ENCODE measurements around the gene CST3.

Gene CST3

GRCh38 chr20:23629542-23630391 is 8.0 kb downstream of the CST3 start:
- in situ Hi-C loops (cut with HindIII; ENCODE audit: low sequenced_read_pairs), result no loop called here

- in situ Hi-C loops (cut with HindIII; ENCODE audit: low sequenced_read_pairs), result no loop called here
Observed at GRCh38 chr20:23629017-23629541, 8.7 kb downstream of the CST3 start.

DNA sequence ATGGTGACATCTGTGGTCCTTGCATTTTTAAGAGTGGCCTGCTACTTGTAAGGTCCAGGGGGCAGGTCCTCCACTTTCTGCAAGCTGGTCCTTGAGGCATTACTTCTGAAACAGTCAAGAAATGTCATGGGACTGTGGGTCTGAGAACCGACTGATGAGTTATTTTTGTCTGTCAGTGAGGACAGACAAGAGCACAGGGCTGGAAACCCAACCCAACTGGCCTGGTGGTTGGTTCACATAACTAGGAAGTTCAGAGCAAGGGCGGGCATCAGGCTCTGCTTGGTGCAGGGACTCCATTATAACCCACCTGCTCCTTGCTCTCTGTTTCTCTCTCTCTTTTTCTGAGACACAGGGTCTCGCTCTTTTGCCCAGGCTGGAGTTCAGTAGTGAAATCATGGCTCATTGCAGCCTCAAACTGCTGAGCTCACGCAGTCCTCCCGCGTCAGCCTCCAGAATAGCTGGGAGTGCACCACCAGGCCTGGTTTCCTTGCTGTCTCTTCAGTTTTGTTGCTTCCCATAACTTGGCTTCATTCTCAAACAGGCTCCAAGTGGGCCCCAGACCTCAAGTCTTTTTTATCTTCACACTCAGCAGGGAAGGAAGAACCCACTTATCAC is 9.2 kb downstream of the CST3 start:
- in situ Hi-C loops (cut with HindIII; ENCODE audit: low sequenced_read_pairs), result no loop called here

DNA sequence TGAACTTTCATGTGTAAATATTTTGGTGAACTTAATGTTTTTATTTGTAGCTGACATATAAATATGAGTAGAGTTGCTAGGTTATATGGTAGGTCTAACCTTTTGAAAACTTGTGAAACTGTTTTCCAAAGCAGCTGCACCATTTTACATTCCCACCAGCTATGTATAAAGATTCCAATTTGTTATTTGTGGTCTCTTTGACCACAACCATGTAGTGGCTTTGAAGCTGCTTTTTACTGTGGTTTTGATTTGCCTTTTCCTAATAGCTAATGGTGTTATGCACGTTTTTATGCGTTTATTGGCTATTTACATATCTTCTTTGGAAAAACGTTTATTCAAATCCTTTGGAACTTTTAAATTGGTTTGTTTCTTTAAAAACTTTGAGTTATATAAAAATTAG is 10.3 kb downstream of the CST3 start:
- in situ Hi-C loops (cut with HindIII; ENCODE audit: low sequenced_read_pairs), result no loop called here

DNA sequence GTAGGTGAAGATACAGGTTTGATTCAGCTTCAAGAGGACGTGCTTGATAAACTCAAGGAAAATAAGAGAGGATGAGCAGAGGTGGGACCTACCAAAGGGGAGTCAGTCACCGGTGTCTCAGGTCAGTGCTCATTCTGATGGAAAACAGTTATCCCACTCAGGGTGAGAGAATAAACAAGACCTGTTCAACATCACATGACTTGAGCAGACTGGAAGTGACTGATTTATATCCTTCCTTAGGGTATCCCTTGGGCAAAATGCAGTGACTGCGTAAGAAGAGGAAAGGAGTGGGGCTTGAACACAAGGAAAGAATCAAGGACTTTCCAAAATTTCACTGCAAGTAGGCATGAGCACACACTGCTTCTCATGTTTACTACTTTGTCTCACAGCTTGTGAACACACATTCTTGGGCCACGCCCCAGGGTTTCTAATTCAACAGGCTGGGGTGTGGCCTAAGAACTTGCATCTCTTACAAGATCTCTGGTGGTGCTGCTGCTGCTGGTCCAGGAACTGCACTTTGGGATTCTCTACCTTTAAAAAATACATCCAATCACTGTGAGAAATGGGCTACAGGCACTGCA is 11.6 kb downstream of the CST3 start:
- in situ Hi-C loops (cut with HindIII; ENCODE audit: low sequenced_read_pairs), result no loop called here

DNA sequence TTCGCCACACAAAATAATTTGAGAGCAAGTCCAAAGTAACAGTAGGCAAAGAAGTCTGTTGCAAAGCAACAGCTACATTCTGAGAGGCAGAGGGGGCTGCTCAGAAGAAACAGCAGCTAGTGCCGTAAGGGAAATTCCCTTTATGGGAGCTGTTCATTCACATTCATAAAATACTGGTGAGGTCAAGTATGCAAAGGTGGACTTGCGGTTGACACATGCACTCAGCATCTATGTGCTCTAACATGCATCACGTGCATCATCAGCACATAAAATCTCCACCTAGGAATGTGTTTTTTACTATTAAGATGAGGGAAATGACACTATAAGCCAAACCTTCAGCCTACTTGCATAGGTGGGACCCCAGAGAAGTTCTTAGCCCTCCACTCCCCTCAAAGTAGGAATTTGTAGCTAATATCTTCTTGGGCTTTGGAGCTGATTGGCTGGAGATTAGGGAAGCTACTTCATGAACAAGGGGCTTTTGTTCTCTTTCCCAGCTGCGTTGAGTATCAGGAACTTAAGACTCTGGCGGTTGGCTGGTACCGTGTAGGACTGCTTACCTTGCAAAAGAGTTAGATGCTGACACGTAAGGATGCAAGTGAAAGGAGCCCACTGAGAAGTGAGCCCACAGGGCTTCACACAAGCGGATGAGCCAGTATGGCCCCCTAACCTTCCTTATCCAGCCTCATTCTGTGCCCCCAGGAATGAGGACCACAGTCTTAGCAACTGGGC is 12.4 kb downstream of the CST3 start:
- in situ Hi-C loops (cut with HindIII; ENCODE audit: low sequenced_read_pairs), result no loop called here

GRCh38 chr20:23624324-23624691 is 13.4 kb downstream of the CST3 start:
- in situ Hi-C loops (cut with HindIII; ENCODE audit: low sequenced_read_pairs), result loop anchor here (25.0 kb wide), 1 partner anchor 212 kb away; the partner anchor contains the start of gene NAPB

GRCh38 chr20:23623666-23624323 is 14.0 kb downstream of the CST3 start:
- in situ Hi-C loops (cut with HindIII; ENCODE audit: low sequenced_read_pairs), result loop anchor here (25.0 kb wide), 1 partner anchor 211 kb away; the partner anchor contains the start of gene NAPB

DNA sequence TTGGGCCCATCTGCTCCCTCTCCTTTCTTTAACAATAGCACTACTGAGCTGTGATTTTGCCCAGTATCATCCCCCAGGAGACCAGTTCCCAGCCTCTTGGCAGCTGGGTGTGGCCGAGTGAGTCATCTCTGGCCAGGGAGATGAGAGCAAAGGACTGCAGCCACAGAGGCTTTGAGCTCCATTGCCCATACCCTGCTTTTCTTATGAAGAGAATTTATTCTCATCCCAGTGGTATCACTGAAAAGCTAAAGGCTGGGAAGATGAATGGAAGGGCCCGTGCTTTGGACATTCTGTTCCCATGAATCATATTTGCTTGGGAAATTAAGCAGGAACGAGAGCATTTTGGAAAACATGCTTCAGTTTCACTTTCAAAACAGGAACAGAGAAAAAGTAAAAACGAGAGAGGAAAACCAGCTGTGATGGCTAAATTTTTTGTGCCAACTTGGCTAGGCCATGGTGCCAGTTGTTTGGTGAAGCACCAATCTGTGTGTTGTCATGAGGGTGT is 14.9 kb downstream of the CST3 start:
- in situ Hi-C loops (cut with HindIII; ENCODE audit: low sequenced_read_pairs), result loop anchor here (25.0 kb wide), 1 partner anchor 211 kb away; the partner anchor contains the start of gene NAPB

GRCh38 chr20:23622401-23622800 is 15.4 kb downstream of the CST3 start:
- in situ Hi-C loops (cut with HindIII; ENCODE audit: low sequenced_read_pairs), result loop anchor here (25.0 kb wide), 1 partner anchor 210 kb away; the partner anchor contains the start of gene NAPB

DNA sequence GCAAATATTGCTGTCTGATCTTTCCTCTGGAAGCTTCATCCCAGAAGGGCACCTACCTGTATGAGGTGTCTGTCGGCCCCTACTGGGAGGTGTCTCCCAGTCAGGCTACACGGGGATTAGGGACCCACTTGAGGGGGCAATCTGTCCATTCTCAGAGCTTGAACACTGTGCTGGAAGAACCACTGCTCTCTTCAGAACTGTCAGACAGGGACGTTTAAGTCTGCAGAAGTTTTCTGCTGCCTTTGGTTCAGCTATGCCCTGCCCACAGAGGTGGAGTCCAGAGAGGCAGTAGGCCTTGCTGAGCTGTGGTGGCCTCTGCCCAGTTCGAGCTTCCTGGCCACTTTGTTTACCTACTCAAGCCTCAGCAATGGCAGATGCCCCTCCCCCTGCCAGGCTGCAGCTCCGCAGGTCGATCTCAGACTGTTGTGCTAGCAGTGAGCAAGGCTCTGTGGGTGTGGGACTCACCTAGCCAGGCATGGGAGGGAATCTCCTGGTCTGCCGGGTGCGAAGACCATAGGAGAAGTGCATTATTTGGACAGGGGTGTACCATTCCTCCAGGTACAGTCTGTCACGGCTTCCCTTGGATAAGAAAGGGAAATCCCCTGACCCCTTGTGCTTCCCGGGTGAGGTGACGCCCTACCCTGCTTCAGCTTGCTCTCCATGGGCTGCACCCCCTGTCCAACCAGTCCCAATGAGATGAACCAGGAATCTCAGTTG is 16.9 kb downstream of the CST3 start:
- in situ Hi-C loops (cut with HindIII; ENCODE audit: low sequenced_read_pairs), result loop anchor here (25.0 kb wide), 1 partner anchor 209 kb away; the partner anchor contains the start of gene NAPB

GRCh38 chr20:23614163-23614562 is 23.6 kb downstream of the CST3 start:
- in situ Hi-C loops (cut with HindIII; ENCODE audit: low sequenced_read_pairs), result loop anchor here (25.0 kb wide), 1 partner anchor 202 kb away; the partner anchor contains the start of gene NAPB

DNA sequence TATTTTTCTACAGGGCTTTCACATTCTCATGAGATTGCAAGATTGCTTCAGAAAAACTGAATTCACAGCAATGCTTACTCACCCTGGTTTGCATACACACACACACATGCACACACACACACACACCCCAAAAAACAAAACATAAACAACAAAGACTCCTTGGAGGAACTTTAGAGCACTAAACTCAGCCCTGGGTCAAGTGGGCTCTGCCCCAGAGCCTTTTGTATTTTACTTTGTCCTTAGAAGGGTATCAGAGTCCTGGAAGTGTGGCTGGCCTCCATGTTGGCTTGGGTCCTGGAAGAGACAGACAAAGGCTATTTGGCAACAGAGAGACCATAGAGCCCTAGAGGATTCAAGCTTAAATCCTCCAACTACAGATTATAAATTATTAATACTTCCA is 24.1 kb downstream of the CST3 start:
- in situ Hi-C loops (cut with HindIII; ENCODE audit: low sequenced_read_pairs), result loop anchor here (25.0 kb wide), 1 partner anchor 201 kb away; the partner anchor contains the start of gene NAPB

DNA sequence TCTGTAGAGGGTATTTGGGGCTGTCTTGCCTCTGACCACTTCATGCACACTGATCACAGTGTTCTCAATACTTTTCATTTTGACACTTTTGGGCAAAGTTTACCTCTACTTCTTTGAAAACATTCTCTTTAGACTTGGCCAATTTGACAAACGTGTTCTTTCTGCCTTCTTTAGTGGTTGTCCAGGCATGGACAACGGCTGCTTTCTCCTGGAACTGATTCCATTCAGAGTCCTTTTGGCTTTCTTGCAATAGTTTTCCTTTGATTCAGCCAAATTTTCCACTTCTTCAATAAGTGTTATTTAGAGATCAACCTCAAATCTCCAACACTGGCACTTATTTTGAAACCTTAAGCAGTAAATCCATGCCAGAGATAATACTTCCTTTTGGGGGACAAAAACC is 25.4 kb downstream of the CST3 start:
- in situ Hi-C loops (cut with HindIII; ENCODE audit: low sequenced_read_pairs), result loop anchor here (25.0 kb wide), 1 partner anchor 200 kb away; the partner anchor contains the start of gene NAPB

DNA sequence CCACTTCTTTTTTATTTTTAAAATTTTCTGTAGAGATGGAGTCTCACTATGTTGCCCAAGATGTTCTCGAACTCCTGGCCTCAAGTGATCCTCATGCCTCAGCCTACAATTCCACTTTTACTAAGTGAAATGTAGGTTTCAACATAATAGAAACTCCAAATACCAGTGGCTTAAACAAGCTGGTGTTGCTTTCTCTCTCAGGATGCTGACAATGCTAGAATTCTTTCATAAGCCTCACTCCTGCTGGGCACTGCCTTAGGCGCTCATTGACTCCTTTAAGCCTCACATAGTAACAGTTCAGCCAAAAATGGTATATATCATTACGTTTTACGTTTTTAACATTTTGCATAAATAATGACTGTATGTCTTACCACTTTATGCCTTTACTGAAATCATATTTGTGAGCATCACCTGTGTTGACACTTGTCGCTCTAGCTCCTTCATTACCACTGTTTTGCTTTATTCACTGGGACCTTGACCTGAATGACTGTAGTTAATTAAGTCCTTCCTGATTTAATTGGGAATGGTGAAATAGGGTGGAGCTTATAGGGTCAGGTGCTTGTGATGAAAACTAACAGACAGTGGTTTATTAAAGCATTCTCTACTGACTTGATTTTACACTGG is 28.2 kb downstream of the CST3 start:
- in situ Hi-C loops (cut with HindIII; ENCODE audit: low sequenced_read_pairs), result loop anchor here (25.0 kb wide), 1 partner anchor 197 kb away; the partner anchor contains the start of gene NAPB

DNA sequence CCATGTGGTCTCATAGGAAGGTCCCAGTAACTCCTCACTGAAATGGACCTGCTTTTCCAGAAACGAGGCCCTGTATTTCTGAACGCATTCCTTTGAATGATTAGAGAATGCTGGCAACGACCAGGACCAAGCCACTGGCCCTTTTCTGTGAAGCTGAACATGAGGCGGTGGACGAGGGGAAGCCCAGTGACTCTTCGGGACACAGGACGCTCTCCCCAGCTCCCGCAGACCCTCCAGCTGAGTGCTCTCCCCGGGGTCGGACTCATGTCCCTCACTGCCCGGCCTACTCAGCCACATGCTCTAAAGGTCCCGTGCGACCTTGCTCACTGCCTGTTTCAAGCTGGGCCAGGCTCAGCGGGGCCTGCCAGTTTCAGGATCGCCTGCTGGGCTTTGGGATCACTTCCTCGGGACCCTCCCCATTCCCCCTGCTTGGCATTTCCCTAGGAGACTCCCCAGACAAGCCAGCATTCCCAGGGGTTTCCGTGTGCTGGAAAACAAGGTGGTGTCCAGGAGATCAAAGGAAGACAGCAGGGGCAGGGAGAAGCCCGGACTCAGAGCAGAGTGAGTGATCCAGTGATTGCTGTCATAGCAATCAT is 29.4 kb downstream of the CST3 start:
- in situ Hi-C loops (cut with HindIII; ENCODE audit: low sequenced_read_pairs), result loop anchor here (25.0 kb wide), 1 partner anchor 196 kb away; the partner anchor contains the start of gene NAPB

DNA sequence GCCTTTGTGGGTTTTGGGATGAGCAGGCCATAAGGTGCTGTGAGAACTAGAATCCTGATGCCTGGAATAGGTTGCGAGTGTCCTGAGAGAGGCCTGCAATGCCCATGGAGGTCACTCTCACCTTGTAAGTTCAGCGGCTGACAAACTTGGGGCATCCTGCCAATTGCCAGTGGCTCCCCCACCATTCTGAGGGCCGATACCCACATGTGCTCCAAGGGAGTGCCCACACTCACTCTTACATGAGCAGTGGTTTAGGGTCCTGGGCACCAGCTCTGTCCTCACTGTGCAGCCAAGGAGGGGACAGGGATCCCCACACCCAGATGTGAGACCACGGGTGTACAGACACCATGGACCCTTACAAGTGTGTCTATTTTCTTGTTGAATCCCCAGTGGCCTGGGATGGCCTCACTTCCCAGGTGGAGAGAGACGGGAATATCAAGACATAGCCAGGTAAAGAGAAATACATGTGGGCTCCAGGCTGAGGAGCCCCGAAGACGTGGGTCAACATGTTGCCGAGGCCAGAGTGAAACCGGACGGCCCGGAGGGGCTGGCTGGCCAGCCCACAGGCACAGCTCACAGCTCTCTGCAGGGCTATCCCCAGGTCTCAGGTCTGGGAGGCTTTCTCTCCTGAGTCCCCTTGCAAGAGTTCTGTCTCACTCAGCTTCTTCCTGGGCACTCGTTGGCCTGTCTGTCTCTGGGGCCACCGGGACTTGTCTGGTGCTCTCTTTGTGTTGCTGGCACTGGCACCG is 30.1 kb downstream of the CST3 start:
- in situ Hi-C loops (cut with HindIII; ENCODE audit: low sequenced_read_pairs), result loop anchor here (25.0 kb wide), 1 partner anchor 195 kb away; the partner anchor contains the start of gene NAPB
